ENCODE data around the gene EIF4G3.
A peak's percentile ranks its signal among the peaks of the same experiment; 100 is the strongest.
"Not testable (repeated sequence)": the region's sequence is repeated elsewhere in the genome, so short reads cannot be mapped to it uniquely, and the experiment has no call there.

EIF4G3 gene

DNA sequence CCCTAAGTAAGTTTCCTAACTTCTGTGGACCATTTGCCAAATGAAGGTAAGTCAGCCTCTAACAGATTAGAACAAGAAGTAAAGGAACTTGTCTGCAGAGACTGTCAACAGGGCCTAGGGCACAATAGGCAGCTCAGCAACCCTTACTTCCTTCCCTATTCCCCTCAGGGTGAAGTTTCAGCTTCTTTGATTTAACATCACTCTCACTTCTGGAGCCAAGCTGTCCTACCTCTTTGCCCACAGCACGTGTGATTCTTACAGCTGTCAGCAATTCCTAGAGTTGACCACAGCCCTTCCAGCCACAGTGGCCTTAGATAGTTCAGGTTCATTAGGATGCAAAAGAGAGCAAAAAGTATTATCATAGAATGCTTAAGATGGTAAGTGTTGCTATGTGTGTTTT lies 7.6 kb upstream of the EIF4G3 start:
- peak; percentile 42 for DNase-seq (ENCODE audit: low spot score)

GRCh38 chr1:21182181-21182731 lies 5.6 kb upstream of the EIF4G3 start:
- DNase-seq (ENCODE audit: low spot score) = no peak

GRCh38 chr1:21178271-21178670 lies 1.6 kb upstream of the EIF4G3 start:
- DNase-seq (ENCODE audit: low spot score) = not testable (repeated sequence)

DNA sequence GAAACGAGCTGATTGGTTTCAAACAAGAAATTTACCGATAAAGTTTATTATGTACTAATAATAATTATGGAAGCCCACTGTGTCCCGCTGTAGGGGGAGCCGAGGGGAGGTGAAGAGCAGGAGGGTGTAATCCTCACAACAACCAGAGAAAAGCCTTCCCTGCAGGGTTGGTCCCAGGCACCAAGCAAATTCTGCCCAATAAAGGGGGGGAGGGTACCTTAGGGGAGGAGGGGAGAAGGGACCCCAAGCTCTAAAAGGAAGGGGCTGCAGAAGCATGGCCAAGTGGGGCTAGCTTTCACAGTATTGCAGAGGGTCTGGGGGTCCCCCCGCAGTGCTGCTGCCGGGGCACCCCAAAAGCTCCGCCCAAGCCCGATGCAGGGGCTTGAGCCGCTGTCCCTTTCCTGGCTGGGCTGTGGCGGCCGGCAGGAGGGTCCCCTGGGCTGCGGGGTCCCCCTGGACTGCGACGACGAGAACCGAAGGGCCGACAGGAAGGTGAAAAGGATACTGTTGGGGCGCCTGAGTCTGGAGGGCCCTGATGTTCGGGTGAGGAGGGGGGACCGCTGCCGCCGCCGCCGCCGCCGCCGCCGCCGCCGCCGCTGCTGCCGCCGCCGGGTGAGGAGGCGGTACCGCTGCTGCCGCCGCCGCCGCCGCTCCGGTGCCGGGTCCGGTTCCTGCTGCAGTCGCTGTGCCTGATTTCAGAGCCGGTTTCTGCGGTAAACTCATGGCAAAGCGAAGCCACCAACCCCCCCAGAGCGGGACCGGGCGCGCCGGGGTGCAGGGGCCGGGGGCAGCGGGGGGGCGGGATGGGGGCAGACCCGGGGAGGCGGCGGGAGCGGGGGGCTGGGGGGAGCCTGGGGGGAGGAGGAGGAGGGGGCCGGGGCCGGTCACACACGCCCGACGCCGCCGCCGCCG lies 771 bp downstream of the EIF4G3 start:
- DNase-seq (ENCODE audit: low spot score) = peak; percentile 59

GRCh38 chr1:21175324-21175669 lies 1.4 kb downstream of the EIF4G3 start:
- peak; percentile 31 for DNase-seq (ENCODE audit: low spot score)

- no peak for DNase-seq (ENCODE audit: low spot score)
Measured at GRCh38 chr1:21174654-21175323, 1.9 kb downstream of the EIF4G3 start.

GRCh38 chr1:21174230-21174629 lies 2.5 kb downstream of the EIF4G3 start:
- no peak for DNase-seq (ENCODE audit: low spot score)

GRCh38 chr1:21173096-21173495 lies 3.6 kb downstream of the EIF4G3 start:
- DNase-seq (ENCODE audit: low spot score) = not testable (repeated sequence)

- DNase-seq (ENCODE audit: low spot score) = not testable (repeated sequence)
Measured at GRCh38 chr1:21170837-21171236, 5.9 kb downstream of the EIF4G3 start.

GRCh38 chr1:21168444-21168843 lies 8.3 kb downstream of the EIF4G3 start:
- no peak for DNase-seq (ENCODE audit: low spot score)

- DNase-seq (ENCODE audit: low spot score) = no peak
Measured at GRCh38 chr1:21165646-21166045, 11.1 kb downstream of the EIF4G3 start.

- no peak for DNase-seq (ENCODE audit: low spot score)
Measured at GRCh38 chr1:21165076-21165475, 11.6 kb downstream of the EIF4G3 start.

GRCh38 chr1:21164266-21164665 lies 12.4 kb downstream of the EIF4G3 start:
- no peak for DNase-seq (ENCODE audit: low spot score)

- DNase-seq (ENCODE audit: low spot score) = no peak
Measured at GRCh38 chr1:21162740-21163464, 13.8 kb downstream of the EIF4G3 start.

GRCh38 chr1:21161842-21162241 lies 14.9 kb downstream of the EIF4G3 start:
- DNase-seq (ENCODE audit: low spot score) = no peak

DNA sequence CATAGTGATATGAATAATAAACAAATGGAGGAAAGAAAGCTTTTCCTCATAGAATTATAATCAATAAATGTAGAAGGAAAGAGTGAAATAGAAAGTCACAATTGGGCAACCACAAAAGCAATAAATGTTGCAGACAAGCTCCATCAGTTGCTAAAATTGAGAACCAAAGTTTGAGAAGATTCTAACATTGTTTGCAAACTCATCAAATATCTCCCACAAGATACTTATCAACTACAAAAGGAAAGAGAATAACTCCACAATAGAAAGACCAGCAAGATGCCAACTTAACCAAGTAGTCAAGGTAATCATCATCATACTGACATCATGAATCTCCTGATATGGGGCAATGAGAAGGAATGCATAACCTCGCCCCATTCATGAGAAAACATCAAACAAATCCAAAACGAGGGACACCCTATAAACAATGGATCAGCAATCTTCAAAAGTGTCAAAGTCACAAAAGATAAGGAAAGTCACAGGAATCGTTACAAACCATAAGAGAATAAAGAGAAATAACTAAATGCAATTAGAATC lies 16.4 kb downstream of the EIF4G3 start:
- no peak for DNase-seq (ENCODE audit: low spot score)

GRCh38 chr1:21157868-21158267 lies 18.8 kb downstream of the EIF4G3 start:
- DNase-seq (ENCODE audit: low spot score) = no peak

GRCh38 chr1:21157054-21157453 lies 19.6 kb downstream of the EIF4G3 start:
- no peak for DNase-seq (ENCODE audit: low spot score)

- DNase-seq (ENCODE audit: low spot score) = no peak
Measured at GRCh38 chr1:21156019-21156418, 20.7 kb downstream of the EIF4G3 start.

- DNase-seq (ENCODE audit: low spot score) = no peak
Measured at GRCh38 chr1:21154717-21155116, 22.0 kb downstream of the EIF4G3 start.

GRCh38 chr1:21153388-21153787 lies 23.3 kb downstream of the EIF4G3 start:
- DNase-seq (ENCODE audit: low spot score) = no peak

DNA sequence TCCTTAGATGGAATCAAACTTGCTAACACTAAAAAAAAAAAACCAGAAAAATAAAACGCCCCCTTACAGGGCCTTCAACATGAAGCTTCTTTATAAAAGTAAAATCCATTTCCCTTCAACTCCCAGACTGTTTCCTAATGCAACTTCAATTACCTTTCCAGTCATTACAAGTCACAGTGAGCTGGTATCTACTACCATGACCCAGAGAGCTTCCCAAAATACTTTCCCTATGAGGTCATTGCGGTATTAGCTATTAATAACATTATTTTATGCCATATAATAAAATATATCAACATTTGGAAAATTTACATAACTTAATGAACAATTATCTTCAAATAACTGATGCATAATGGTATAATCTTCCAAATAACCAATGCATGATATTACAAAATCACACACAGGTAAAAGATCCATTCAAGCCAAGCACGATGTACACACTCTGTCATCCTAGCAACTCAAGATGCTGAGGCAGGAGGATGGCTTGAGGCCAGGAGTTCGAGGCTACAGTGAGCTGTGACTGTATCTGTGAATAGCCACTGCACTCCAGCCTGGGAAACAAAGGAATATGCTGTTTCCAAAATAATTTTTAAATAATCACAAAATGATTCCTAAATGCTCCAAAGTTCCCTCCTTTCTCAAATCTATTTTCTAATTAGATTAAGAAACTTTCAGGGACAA lies 24.1 kb downstream of the EIF4G3 start:
- DNase-seq (ENCODE audit: low spot score) = no peak
